ENCODE data around the gene AKAP1. TPM values are rescaled to one million over a fixed set of nuclear protein-coding genes. Genes with fewer than 3 reads are reported as not detected.

Gene AKAP1
- polyA plus RNA-seq, 2 of the 4 experiments (the other 2 are of a cell fraction), result 45.8 to 48.0 TPM

- no peaks in the 10 kb centered on the region for H3K9me3 ChIP-seq
- whole genome bisulfite sequencing (ENCODE audit: missing lambda C conversion rate), result 85% methylated on average over 3 of the region's 3 CpGs
- no peak for FAIRE-seq
- no peak for ATAC-seq
- DNase-seq (ENCODE audit: low read depth in 1 of 2, low spot score in 1 of 2), result no peak
- TF ChIP-seq KDM1A (IDR thresholded peaks at IDR 0.05; ENCODE audit: low read depth) (no peak), NFE2L2 (conservative IDR thresholded peaks at IDR 0.05; ENCODE audit: low read length) (no peak), HES2 (IDR thresholded peaks at IDR 0.05) (no peak), RCOR1 (IDR thresholded peaks at IDR 0.05; ENCODE audit: low read depth, low read length) (no peak), ZSCAN20 (CRISPR knock-in tag; IDR thresholded peaks at IDR 0.05) (no peak), RAD21 (conservative IDR thresholded peaks at IDR 0.05 in 1 of 2, IDR thresholded peaks at IDR 0.05 in 1 of 2) (no peak), GATA3 (IDR thresholded peaks at IDR 0.05; ENCODE audit: borderline replicate concordance) (no peak), CEBPB (IDR thresholded peaks at IDR 0.05) (no peak), HEYL (CRISPR knock-in tag; IDR thresholded peaks at IDR 0.05) (no peak)
- TF ChIP-seq, protein P1, sequence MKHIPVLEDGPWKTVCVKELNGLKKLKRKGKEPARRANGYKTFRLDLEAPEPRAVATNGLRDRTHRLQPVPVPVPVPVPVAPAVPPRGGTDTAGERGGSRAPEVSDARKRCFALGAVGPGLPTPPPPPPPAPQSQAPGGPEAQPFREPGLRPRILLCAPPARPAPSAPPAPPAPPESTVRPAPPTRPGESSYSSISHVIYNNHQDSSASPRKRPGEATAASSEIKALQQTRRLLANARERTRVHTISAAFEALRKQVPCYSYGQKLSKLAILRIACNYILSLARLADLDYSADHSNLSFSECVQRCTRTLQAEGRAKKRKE (CRISPR knock-in tag; IDR thresholded peaks at IDR 0.05; ENCODE audit: low read depth), result no peak
- no peak overlapping the region for H3K4me2 ChIP-seq
- CTCF ChIA-PET, result interaction anchor here (1.3 to 1.5 kb wide), 2 partner anchors 10 to 32 kb away, joined by 4 read pairs; no protein-coding TSS in a partner anchor
- H3K27ac ChIP-seq, result no peak overlapping the region
- H3K4me1 ChIP-seq, result no peaks in the 10 kb centered on the region
- POLR2A ChIA-PET, result no interaction called here
- no peak overlapping the region for H3K4me3 ChIP-seq
Measured at GRCh38 chr17:57075193-57075592, 9.9 kb upstream of the AKAP1 start.

- POLR2A ChIA-PET, result no interaction called here
- Histone ChIP-seq H3K4me3 (no peak overlapping the region), H3K9me3 (no peaks in the 10 kb centered on the region), H3K4me2 (no peak overlapping the region), H3K27ac (no peak overlapping the region), H3K4me1 (0 out of 3 replicates have a peak, but pooled peaks cover 3% of the 10 kb centered on the region)
- CTCF ChIA-PET, result interaction anchor here (1.3 kb wide), 1 partner anchor 31 kb away, joined by 4 read pairs; no protein-coding TSS in a partner anchor
- FAIRE-seq (no peak), ATAC-seq (no peak), DNase-seq (ENCODE audit: low read depth in 1 of 2, low spot score in 1 of 2) (no peak)
- WGBS (ENCODE audit: missing lambda C conversion rate), result 53% methylated on average over 3 of the region's 3 CpGs
- no peak for TF ChIP-seq ZC3H11A (IDR thresholded peaks at IDR 0.05)
- no peak for TF ChIP-seq BHLHE40 (IDR thresholded peaks at IDR 0.05; ENCODE audit: low read depth, low read length)
- no peak for TF ChIP-seq JUNB (IDR thresholded peaks at IDR 0.05)
- TF ChIP-seq, protein P2, sequence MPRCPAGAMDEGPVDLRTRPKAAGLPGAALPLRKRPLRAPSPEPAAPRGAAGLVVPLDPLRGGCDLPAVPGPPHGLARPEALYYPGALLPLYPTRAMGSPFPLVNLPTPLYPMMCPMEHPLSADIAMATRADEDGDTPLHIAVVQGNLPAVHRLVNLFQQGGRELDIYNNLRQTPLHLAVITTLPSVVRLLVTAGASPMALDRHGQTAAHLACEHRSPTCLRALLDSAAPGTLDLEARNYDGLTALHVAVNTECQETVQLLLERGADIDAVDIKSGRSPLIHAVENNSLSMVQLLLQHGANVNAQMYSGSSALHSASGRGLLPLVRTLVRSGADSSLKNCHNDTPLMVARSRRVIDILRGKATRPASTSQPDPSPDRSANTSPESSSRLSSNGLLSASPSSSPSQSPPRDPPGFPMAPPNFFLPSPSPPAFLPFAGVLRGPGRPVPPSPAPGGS (IDR thresholded peaks at IDR 0.05), result no peak
- no peak for TF ChIP-seq ESRRA (IDR thresholded peaks at IDR 0.05; ENCODE audit: borderline replicate concordance, low read length)
- TF ChIP-seq RARB (CRISPR knock-in tag; IDR thresholded peaks at IDR 0.05), result no peak
Measured at GRCh38 chr17:57075785-57076184, 9.3 kb upstream of the AKAP1 start.

- no peak for DNase-seq (ENCODE audit: low read depth in 1 of 2, low spot score in 1 of 2)
- no peak overlapping the region for H3K27ac ChIP-seq
- no peak overlapping the region for H3K4me2 ChIP-seq
- H3K4me1 ChIP-seq, result 0 out of 3 replicates have a peak, but pooled peaks cover 3% of the 10 kb centered on the region
- FAIRE-seq, result no peak
- 45% methylated on average over 2 of the region's 2 CpGs for WGBS (ENCODE audit: missing lambda C conversion rate)
- no peaks in the 10 kb centered on the region for H3K9me3 ChIP-seq
- H3K4me3 ChIP-seq, result no peak overlapping the region
- TF ChIP-seq KDM1A (IDR thresholded peaks at IDR 0.05; ENCODE audit: low read depth), result no peak
- TF ChIP-seq JUNB (IDR thresholded peaks at IDR 0.05), result no peak
- TF ChIP-seq EHMT2 (IDR thresholded peaks at IDR 0.05; ENCODE audit: low read depth), result no peak
- TF ChIP-seq HDAC2 (IDR thresholded peaks at IDR 0.05), result no peak
- TF ChIP-seq ZFP36 (IDR thresholded peaks at IDR 0.05; ENCODE audit: borderline replicate concordance, partially characterized antibody), result no peak
- no peak for TF ChIP-seq CHD2 (IDR thresholded peaks at IDR 0.05; ENCODE audit: low read length, partially characterized antibody)
- TF ChIP-seq PHF8 (IDR thresholded peaks at IDR 0.05; ENCODE audit: borderline replicate concordance, low read depth), result no peak
- TF ChIP-seq POLR2AphosphoS2 (conservative IDR thresholded peaks at IDR 0.05; ENCODE audit: low read length), result no peak
- TF ChIP-seq RNF2 (IDR thresholded peaks at IDR 0.05; ENCODE audit: borderline replicate concordance, low read depth), result no peak
- TF ChIP-seq USF2 (IDR thresholded peaks at IDR 0.05), result no peak
- TF ChIP-seq FOSB (CRISPR knock-in tag; IDR thresholded peaks at IDR 0.05), result no peak
- no peak for TF ChIP-seq REST (IDR thresholded peaks at IDR 0.05)
- TF ChIP-seq MAFK (IDR thresholded peaks at IDR 0.05; ENCODE audit: partially characterized antibody), result no peak
- no peak for TF ChIP-seq RCOR1 (IDR thresholded peaks at IDR 0.05; ENCODE audit: low read depth, low read length)
- no peak for TF ChIP-seq CBX2 (IDR thresholded peaks at IDR 0.05; ENCODE audit: borderline replicate concordance, low read depth)
- TF ChIP-seq MYC (IDR thresholded peaks at IDR 0.05; ENCODE audit: borderline replicate concordance, low read length), result no peak
- no peak for TF ChIP-seq EHF (CRISPR knock-in tag; IDR thresholded peaks at IDR 0.05)
- ChIA-PET CTCF (no interaction called here), POLR2A (no interaction called here)
- no peak for ATAC-seq
Measured at GRCh38 chr17:57077000-57077399, 8.0 kb upstream of the AKAP1 start.
